GM18520 (cell line): ENCODE results near the gene EPHB1.

Experiments used
- ATAC-seq: cut with Tn5 transposase; IDR thresholded peaks from one replicate; pipeline ENCODE4 v1.9.1; 2021; ENCODE audit not compliant: unreplicated experiment

EPHB1 gene

DNA sequence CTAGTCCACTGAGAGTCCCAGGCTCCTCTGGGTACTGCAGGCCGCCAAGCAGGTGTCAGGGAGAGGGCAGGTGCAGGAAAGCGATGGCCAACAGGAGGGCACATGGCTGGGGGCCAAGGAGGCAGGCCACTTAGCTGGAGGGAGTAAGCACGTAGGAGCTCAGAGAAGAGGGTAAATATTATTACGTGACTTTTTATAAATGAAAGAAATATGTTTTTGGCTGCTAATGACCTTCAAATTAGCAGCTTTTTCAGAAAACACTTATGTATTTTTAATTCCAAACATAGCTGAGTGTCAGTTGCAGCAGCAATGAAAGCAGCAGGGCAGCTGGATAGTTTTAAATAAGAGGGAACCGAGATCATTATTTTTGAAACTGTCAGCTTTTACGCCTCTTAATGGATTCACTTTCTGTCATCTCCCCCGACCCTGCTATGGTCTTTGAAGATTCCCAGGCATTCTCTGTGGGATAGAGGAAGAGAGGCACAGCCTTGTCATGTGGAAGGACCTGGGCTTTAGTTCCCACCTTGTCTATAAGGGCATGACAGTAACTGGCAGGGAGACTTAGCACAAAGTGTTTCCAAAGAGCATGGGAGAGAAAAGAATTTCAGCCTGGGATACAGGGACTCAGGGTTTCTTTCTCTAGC is 477.1 kb downstream of the EPHB1 start:
- ATAC-seq = no peak

DNA sequence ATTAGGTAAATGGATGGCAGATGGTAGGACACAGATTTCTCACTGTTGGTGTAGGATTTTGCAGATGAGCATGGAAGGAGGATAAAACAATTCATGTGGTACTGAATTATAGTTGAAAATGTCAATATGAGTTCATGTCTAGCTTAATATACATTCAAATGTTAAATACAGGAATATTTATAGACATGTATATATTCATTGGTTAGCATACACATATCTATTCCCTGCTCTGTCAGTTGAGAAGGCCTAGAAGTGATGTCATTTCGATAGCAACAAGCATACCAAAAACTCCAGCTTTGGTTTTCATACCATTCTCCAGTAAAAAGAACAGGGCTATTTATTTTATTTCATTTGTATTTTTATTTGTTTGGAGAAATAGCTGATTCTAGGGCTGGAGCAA is 497.1 kb downstream of the EPHB1 start:
- ATAC-seq = no peak

DNA sequence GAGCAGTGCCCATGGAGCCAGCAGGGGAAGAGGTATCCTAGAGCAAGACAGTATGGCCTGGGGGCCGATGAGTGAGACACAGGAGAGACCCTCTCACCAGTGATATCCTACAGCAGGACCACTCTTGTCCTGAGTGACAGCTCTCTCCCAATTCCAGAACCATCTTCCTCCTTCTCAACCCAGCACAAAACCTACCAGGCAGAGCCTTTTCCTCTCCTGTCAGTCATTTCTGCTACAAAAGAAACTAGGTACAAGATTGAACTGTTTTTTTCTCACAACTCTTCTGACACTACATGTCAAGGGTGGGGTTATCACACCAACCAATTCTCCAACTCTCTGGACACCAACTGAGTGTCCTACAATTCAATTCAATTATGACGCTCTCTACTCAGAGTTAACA is 506.6 kb downstream of the EPHB1 start:
- no peak for ATAC-seq

DNA sequence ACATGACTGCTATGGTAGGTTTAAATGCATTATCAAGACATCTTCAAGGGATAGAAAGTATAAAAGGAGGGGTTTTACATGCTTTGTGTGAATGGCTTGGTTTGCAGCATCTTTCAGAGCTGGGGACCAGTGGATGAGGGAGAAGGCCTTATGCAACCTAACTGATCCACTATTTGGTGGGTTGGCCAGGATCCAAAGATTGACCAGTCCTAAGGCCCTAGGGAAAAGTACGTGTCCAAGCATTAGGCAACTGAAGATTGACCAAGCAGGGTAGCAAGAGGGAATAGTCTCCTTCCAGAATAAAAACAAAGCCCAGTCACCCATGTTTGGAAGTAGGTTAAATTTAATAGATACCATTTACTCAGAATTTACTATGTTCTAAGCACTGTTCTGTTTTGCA is 509.3 kb downstream of the EPHB1 start:
- ATAC-seq = no peak
